Testis (tissue), 3 donors: ENCODE data around the gene AHDC1. TPM values are rescaled to one million over a fixed set of nuclear protein-coding genes. Genes with fewer than 3 reads are reported as not detected.
A peak's percentile ranks its signal among the peaks of the same experiment; 100 is the strongest.
"Not testable (repeated sequence)": the region's sequence is repeated elsewhere in the genome, so short reads cannot be mapped to it uniquely, and the experiment has no call there.

Source experiments
- DNase-seq: peaks from one replicate; pipeline ENCODE4 v3.0.0-alpha.2; 2019
- H3K27ac ChIP-seq, 2 donors: fragments of 200-600 bp; sonication (generic); one replicate each; pipeline ENCODE4 v1.5.1; 2019
- H3K27me3 ChIP-seq: fragments of 200-600 bp; sonication (generic); one replicate; pipeline ENCODE4 v1.5.1; 2019
- H3K36me3 ChIP-seq: fragments of 200-600 bp; sonication (generic); one replicate; pipeline ENCODE4 v1.5.1; 2017; ENCODE audit warnings: low read depth; ENCODE audit errors: missing control alignments
- H3K4me1 ChIP-seq: fragments of 200-600 bp; sonication (generic); one replicate; pipeline ENCODE4 v1.5.1; 2019
- H3K4me3 ChIP-seq, 2 donors: fragments of 200-600 bp; sonication (generic); one replicate each; pipeline ENCODE4 v1.5.1; 2017 to 2019
- H3K9me3 ChIP-seq: fragments of 200-600 bp; sonication (generic); one replicate; pipeline ENCODE4 v1.5.1; 2017
- CTCF ChIP-seq, 3 experiments: fragments of 450-650 bp in 2 of 3; fragments of 200-600 bp in 1 of 3; sonication (generic) in 1 of 3; IDR thresholded peaks; one replicate each; pipeline ENCODE4 v1.5.1; 2016 to 2019; ENCODE audit warnings: antibody characterized with exemption in 3 of 3, mild to moderate bottlenecking in 2 of 3, moderate library complexity in 1 of 3
- POLR2A ChIP-seq: fragments of 450-650 bp; IDR thresholded peaks from one replicate; pipeline ENCODE4 v1.6.1; 2017; ENCODE audit warnings: antibody characterized with exemption, mild to moderate bottlenecking, moderate library complexity
- WGBS, 2 donors: methylation state at CpG; one replicate each; pipeline ENCODE4 v1.1.5; 2018; 5-methylcytosine and 5-hydroxymethylcytosine counted together
- intact Hi-C: fragments of 100-400 bp; cut with DNase I; formaldehyde crosslinking; loops from one replicate; pipeline ENCODE4 v1.15.1; 2023; ENCODE audit warnings: low total_unique reads
- polyA plus RNA-seq: library from polyadenylated mRNA; stranded (reverse); fragments of 350-450 nt; fragmentation: Illumina TruSeq; extraction: RNeasy Lipid Tissue Mini Kit (QIAGEN cat#74804); gene quantifications from one replicate; pipeline ENCODE4 v1.2.3, GENCODE V29; 2014; ENCODE audit warnings: low read depth, low replicate concordance; ENCODE audit not compliant: insufficient read depth
- total RNA-seq, 2 donors: library from RNA; depleted of rRNA; stranded (reverse); fragments of >200 nt; gene quantifications; one replicate each; pipeline ENCODE4 v1.2.3, GENCODE V29; 2016

AHDC1 gene
- total and polyA plus RNA-seq, 3 donors from 2014 or later = 32.5 to 86.8 (median 73.7) TPM

- H3K36me3 ChIP-seq = no peaks in the 10 kb centered on the region
- WGBS, 2 donors = 59 to 77% methylated on average over 3 to 7 of the region's 7 CpGs
- DNase-seq = no peak
- H3K9me3 ChIP-seq = no peaks in the 10 kb centered on the region
- H3K4me1 ChIP-seq = peaks cover 3% of the 10 kb centered on the region
- H3K27me3 ChIP-seq = no peaks in the 10 kb centered on the region
- H3K4me3 ChIP-seq = no peak overlapping the region
- no peak for TF ChIP-seq CTCF (IDR thresholded peaks at IDR 0.05)
- no peak for TF ChIP-seq POLR2A
- no peak overlapping the region for H3K27ac ChIP-seq
- intact Hi-C loops = no loop called here
Measured at GRCh38 chr1:27624467-27625178, 20.7 kb upstream of the AHDC1 start.

GRCh38 chr1:27623327-27624212 lies 19.6 kb upstream of the AHDC1 start:
- TF ChIP-seq POLR2A = no peak
- Histone ChIP-seq H3K9me3 (no peaks in the 10 kb centered on the region), H3K27ac (no peak overlapping the region), H3K27me3 (no peaks in the 10 kb centered on the region), H3K36me3 (no peaks in the 10 kb centered on the region), H3K4me1 (peaks cover 5% of the 10 kb centered on the region), H3K4me3 (no peak overlapping the region)
- no peak for DNase-seq
- intact Hi-C loops = no loop called here
- 91 to 97% methylated on average over 11 to 13 of the region's 13 CpGs for WGBS, 2 donors

GRCh38 chr1:27622828-27623227 lies 18.9 kb upstream of the AHDC1 start:
- Histone ChIP-seq H3K9me3 (no peaks in the 10 kb centered on the region), H3K27ac (no peak overlapping the region), H3K36me3 (no peaks in the 10 kb centered on the region), H3K4me3 (no peak overlapping the region), H3K4me1 (peaks cover 6% of the 10 kb centered on the region), H3K27me3 (no peaks in the 10 kb centered on the region)
- TF ChIP-seq CTCF (IDR thresholded peaks at IDR 0.05) (no peak), POLR2A (no peak)
- 80 to 92% methylated on average over 4 of the region's 4 CpGs for whole genome bisulfite sequencing, 2 donors
- DNase-seq = no peak
- intact Hi-C loops = no loop called here

- no peaks in the 10 kb centered on the region for H3K36me3 ChIP-seq
- H3K27ac ChIP-seq = no peak overlapping the region
- no peak for TF ChIP-seq CTCF (IDR thresholded peaks at IDR 0.05)
- TF ChIP-seq POLR2A = no peak
- no peaks in the 10 kb centered on the region for H3K9me3 ChIP-seq
- intact Hi-C loops = no loop called here
- 53 to 64% methylated on average over 4 to 7 of the region's 7 CpGs for WGBS, 2 donors
- no peaks in the 10 kb centered on the region for H3K27me3 ChIP-seq
- H3K4me3 ChIP-seq = no peak overlapping the region
- DNase-seq = peak; percentile 72
- H3K4me1 ChIP-seq = peaks cover 6% of the 10 kb centered on the region
Measured at GRCh38 chr1:27621051-27621920, 17.3 kb upstream of the AHDC1 start.

- not testable (repeated sequence) for H3K36me3 ChIP-seq, DNase-seq, H3K4me3 ChIP-seq, H3K4me1 ChIP-seq, H3K27ac ChIP-seq, H3K27me3 ChIP-seq, H3K9me3 ChIP-seq
- intact Hi-C loops = loop anchor here (10.0 kb wide), 1 partner anchor 45 kb away; no protein-coding TSS in a partner anchor
- WGBS, 2 donors = 93 to 95% methylated on average over 7 of the region's 7 CpGs
Measured at GRCh38 chr1:27619782-27620438, 16.0 kb upstream of the AHDC1 start.
